ENCODE data around the gene POLD1. TPM values are rescaled to one million over a fixed set of nuclear protein-coding genes. Genes with fewer than 3 reads are reported as not detected.
"Not testable (repeated sequence)": the region's sequence is repeated elsewhere in the genome, so short reads cannot be mapped to it uniquely, and the experiment has no call there.

Gene POLD1
- total RNA-seq, 1 experiment from 2014 or later = 176 TPM

DNA sequence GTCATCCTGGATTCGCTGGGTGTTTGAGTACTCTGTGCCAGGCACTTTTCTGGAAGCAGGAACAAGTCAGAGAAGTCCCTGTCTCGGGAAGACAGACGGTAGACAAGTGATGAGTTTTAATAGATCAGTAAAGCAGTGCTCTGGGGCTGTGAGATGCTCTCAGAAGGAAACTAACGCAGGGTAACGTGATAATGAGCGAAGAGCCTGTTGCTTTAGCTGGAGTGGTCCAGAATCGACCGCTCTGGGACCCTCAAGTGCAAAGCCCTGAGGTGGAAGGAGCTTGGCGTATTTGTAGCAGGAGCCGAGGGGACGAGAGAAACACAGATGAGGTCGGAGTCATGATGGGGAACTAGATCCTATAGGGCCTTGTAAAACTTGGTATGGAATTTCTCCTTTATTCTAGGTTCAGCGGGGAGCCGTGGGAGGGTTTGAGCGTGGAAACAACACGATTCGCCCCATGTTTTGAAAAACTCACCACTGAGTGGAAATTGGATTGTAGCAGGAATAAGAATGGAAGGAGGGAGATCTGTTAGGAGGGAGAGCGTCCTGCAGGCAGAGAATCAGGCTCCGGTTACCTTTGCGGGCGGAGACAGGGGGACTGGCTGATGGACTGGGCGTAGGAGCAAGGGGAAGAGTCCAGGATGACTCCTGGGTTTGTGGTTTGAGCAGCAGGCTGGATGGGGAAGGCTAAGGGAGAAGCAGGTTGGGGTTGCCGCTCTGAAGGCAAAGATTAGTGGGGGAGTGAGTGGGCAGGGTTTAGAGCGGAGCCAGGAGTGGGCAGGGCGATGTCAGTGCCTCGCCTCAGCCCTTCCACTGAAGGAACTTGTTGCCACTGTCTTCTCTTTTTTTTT lies 763 bp downstream of the POLD1 start:
- in situ Hi-C loops (cut with HindIII; ENCODE audit: low pct_unique_long_range_greater_than_20kb, low sequenced_read_pairs) = no loop called here
- DNase-seq (ENCODE audit: low read depth) = no peak

DNA sequence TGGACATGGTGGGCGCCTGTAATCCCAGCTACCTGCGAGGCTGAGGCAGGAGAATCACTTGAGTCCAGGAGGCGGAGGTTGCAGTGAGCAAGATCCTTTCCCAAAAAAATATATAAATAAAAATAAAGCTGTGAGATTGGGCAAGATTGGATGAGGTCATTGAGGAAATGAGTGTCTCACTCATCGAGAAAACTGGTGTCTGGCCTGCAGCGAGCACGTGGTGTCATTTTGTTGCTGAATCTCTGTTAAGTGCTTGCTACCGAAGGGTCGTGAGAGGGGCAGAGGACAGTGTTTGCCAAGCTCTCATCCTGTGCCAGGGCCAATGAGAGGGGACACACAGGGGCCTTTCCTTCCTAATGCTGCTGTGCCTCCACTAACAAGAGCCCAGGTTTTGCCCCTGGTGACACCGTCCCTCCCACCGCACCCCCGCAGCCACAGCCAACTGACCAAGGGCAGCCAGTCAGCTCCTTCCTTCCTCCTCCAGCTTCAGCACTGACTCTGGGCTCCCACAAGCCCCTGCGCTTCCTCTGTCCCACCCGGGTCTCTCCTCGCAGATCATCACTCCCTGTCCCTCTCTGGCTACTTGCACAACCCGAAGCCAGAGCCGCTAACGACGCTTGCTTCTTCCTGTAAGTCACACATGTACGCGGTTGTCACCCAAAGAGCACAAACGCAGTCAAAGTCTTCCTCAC lies 3.2 kb downstream of the POLD1 start:
- in situ Hi-C loops (cut with HindIII; ENCODE audit: low pct_unique_long_range_greater_than_20kb, low sequenced_read_pairs) = no loop called here
- DNase-seq (ENCODE audit: low read depth) = no peak

DNA sequence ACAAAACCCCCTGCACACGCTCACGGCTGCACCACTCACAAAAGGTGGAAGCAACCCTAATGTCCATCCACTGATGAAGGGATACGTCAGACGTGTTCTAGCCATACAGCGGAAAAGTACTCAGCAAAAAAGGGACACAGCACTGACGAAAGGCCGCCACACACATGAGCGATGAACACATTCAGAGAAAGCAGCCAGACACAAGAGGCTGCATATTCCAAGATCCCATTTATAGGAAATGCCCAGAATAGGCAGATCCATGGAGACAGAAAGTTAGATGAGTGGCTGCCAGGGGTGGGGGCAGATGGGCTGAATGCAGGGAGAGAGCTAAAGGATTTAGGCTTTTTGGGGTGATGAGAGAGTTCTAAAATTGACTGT lies 3.7 kb downstream of the POLD1 start:
- in situ Hi-C loops (cut with HindIII; ENCODE audit: low pct_unique_long_range_greater_than_20kb, low sequenced_read_pairs) = no loop called here
- no peak for DNase-seq (ENCODE audit: low read depth)

GRCh38 chr19:50390295-50390694 lies 6.1 kb downstream of the POLD1 start:
- in situ Hi-C loops (cut with HindIII; ENCODE audit: low pct_unique_long_range_greater_than_20kb, low sequenced_read_pairs); DNase-seq (ENCODE audit: low read depth): not testable (repeated sequence)

DNA sequence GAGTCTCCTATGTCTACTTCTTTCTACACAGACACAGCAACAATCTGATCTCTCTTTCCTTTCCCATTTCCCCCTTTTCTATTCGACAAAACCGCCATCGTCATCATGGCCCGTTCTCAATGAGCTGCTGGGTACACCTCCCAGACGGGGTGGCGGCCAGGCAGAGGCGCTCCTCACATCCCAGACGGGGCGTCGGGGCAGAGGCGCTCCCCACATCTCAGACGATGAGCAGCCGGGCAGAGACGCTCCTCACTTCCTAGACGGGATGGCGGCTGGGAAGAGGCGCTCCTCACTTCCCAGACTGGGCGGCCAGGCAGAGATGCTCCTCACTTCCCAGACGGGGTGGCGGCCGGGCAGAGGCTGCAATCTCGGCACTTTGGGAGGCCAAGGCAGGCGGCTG lies 6.8 kb downstream of the POLD1 start:
- in situ Hi-C loops (cut with HindIII; ENCODE audit: low pct_unique_long_range_greater_than_20kb, low sequenced_read_pairs); DNase-seq (ENCODE audit: low read depth): not testable (repeated sequence)

DNA sequence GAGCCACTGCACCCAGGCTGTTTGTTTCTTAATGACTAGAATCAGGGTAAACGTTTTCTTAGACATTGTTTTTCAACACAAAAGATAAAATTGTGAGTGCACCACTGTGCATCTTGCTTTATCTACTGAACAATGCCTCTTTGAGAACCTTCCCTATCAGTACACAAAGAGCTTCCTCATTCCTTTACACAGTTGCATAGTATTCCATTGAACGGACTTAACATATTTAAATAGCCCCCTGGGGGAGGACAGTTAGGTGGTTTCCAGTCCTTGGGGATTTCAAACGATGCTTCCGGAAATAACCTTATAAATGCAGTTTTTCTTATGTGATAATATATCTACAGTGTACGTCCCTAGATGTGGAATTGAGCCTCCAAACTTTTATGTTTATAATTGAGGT lies 8.6 kb downstream of the POLD1 start:
- in situ Hi-C loops (cut with HindIII; ENCODE audit: low pct_unique_long_range_greater_than_20kb, low sequenced_read_pairs) = no loop called here
- no peak for DNase-seq (ENCODE audit: low read depth)

GRCh38 chr19:50393589-50393988 lies 9.4 kb downstream of the POLD1 start:
- in situ Hi-C loops (cut with HindIII; ENCODE audit: low pct_unique_long_range_greater_than_20kb, low sequenced_read_pairs) = no loop called here
- DNase-seq (ENCODE audit: low read depth) = no peak

DNA sequence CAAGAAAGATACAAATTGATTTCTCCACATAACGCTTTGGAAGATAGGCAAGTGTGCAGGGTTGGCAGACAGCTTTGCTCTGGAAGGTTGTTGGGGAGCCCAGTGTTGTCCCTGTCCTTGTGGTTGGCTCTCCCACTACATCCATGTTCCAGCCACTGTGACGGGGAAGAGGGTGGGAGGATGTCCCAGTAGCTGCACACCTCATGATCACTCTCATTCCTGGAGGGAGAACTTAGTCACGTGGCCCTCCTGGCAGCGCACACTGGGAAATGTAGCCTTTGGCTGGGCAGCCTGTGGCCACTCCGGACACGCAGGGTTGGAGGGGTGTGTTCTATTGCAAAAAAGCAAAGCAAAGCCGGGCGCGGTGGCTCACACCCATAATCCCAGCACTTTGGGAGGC lies 9.9 kb downstream of the POLD1 start:
- in situ Hi-C loops (cut with HindIII; ENCODE audit: low pct_unique_long_range_greater_than_20kb, low sequenced_read_pairs) = no loop called here
- no peak for DNase-seq (ENCODE audit: low read depth)

- in situ Hi-C loops (cut with HindIII; ENCODE audit: low pct_unique_long_range_greater_than_20kb, low sequenced_read_pairs) = no loop called here
Observed at GRCh38 chr19:50398675-50399367, 14.7 kb downstream of the POLD1 start.

DNA sequence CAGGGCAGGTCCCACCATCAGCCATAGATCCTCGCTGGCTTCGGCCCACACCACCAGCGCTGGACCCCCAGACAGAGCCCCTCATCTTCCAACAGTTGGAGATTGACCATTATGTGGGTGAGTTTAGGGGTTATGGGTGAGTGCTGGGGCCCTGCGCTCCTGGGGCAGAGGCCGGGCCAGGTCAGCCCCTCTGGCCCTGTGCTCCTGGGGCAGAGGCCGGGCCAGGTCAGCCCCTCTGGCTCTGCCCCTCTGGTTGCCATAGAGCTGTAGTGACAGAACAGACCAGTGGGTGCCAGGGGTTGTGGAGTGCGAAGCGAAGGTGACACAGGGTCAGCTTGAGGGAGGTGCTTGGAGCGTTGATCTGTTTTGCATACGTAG lies 15.2 kb downstream of the POLD1 start:
- no peak for DNase-seq (ENCODE audit: low read depth)
- in situ Hi-C loops (cut with HindIII; ENCODE audit: low pct_unique_long_range_greater_than_20kb, low sequenced_read_pairs) = no loop called here

More at GRCh38 chr19:50398675-50399367, 14.7 kb downstream of the POLD1 start:
- no peak for DNase-seq (ENCODE audit: low read depth)

- in situ Hi-C loops (cut with HindIII; ENCODE audit: low pct_unique_long_range_greater_than_20kb, low sequenced_read_pairs) = no loop called here
Observed at GRCh38 chr19:50401605-50402450, 17.7 kb downstream of the POLD1 start.

GRCh38 chr19:50402544-50403301 lies 18.6 kb downstream of the POLD1 start:
- in situ Hi-C loops (cut with HindIII; ENCODE audit: low pct_unique_long_range_greater_than_20kb, low sequenced_read_pairs) = no loop called here

More at GRCh38 chr19:50401605-50402450, 17.7 kb downstream of the POLD1 start:
- no peak for DNase-seq (ENCODE audit: low read depth)

GRCh38 chr19:50406156-50406820 lies 22.1 kb downstream of the POLD1 start:
- in situ Hi-C loops (cut with HindIII; ENCODE audit: low pct_unique_long_range_greater_than_20kb, low sequenced_read_pairs) = no loop called here
- DNase-seq (ENCODE audit: low read depth) = no peak

More at GRCh38 chr19:50402544-50403301, 18.6 kb downstream of the POLD1 start:
- DNase-seq (ENCODE audit: low read depth) = no peak

DNA sequence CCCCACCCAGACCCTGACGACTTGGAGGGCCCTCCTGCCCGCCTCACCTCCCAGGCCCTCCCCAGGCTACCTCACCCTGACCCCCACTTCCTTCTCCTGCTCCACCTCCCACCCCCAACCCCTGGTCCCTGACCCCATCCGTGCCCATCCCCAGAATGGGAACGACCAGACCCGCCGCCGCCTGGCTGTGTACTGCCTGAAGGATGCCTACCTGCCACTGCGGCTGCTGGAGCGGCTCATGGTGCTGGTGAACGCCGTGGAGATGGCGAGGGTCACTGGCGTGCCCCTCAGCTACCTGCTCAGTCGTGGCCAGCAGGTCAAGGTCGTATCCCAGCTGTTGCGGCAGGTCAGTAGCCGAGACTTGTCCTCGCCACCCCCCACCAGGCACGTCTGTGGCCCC lies 22.7 kb downstream of the POLD1 start:
- in situ Hi-C loops (cut with HindIII; ENCODE audit: low pct_unique_long_range_greater_than_20kb, low sequenced_read_pairs) = no loop called here
- DNase-seq (ENCODE audit: low read depth) = no peak

- in situ Hi-C loops (cut with HindIII; ENCODE audit: low pct_unique_long_range_greater_than_20kb, low sequenced_read_pairs) = no loop called here
- DNase-seq (ENCODE audit: low read depth) = no peak
Observed at GRCh38 chr19:50409347-50409746, 25.2 kb downstream of the POLD1 start.

GRCh38 chr19:50410109-50410508 lies 26.0 kb downstream of the POLD1 start:
- no peak for DNase-seq (ENCODE audit: low read depth)
- in situ Hi-C loops (cut with HindIII; ENCODE audit: low pct_unique_long_range_greater_than_20kb, low sequenced_read_pairs) = no loop called here

GRCh38 chr19:50412419-50412818 lies 28.3 kb downstream of the POLD1 start:
- DNase-seq (ENCODE audit: low read depth) = no peak
- in situ Hi-C loops (cut with HindIII; ENCODE audit: low pct_unique_long_range_greater_than_20kb, low sequenced_read_pairs) = no loop called here
